ENCODE data around the gene AP3D1. TPM values are rescaled to one million over a fixed set of nuclear protein-coding genes. Genes with fewer than 3 reads are reported as not detected.

AP3D1 gene
- total and polyA plus RNA-seq, 9 of the 15 experiments (the other 6 are each of a cell fraction or from before 2014, with no cell fraction given) = 1.2 to 86.1 (median 35.9) TPM

- TF ChIP-seq TSHZ1 (CRISPR knock-in tag; IDR thresholded peaks at IDR 0.05) (no peak), HDAC3 (IDR thresholded peaks at IDR 0.05; ENCODE audit: borderline replicate concordance, partially characterized antibody) (no peak), DEAF1 (CRISPR knock-in tag; IDR thresholded peaks at IDR 0.05) (no peak), CCNT2 (IDR thresholded peaks at IDR 0.05; ENCODE audit: borderline replicate concordance, extremely low read depth, insufficient read length, low read depth, low read length) (peak; percentile 94), MTA3 (IDR thresholded peaks at IDR 0.05; ENCODE audit: borderline replicate concordance) (peak; percentile 100), ZC3H11A (IDR thresholded peaks at IDR 0.05; ENCODE audit: low read depth, low read length) (no peak), CC2D1A (IDR thresholded peaks at IDR 0.05) (no peak), ZNF511 (CRISPR knock-in tag; IDR thresholded peaks at IDR 0.05) (0 out of 2 replicates have a peak, but pooled peaks have one; percentile 49), DDX20 (tag; IDR thresholded peaks at IDR 0.05; ENCODE audit: low read depth) (no peak), RBFOX2 (IDR thresholded peaks at IDR 0.05; ENCODE audit: low read depth, low read length) (peak; percentile 92), PURB (CRISPR knock-in tag; IDR thresholded peaks at IDR 0.05; ENCODE audit: low read depth) (no peak), TCF7 (IDR thresholded peaks at IDR 0.05; ENCODE audit: borderline replicate concordance) (peak; percentile 11; the same call in 1 of the 2 replicates)
- TF ChIP-seq, protein P1, sequence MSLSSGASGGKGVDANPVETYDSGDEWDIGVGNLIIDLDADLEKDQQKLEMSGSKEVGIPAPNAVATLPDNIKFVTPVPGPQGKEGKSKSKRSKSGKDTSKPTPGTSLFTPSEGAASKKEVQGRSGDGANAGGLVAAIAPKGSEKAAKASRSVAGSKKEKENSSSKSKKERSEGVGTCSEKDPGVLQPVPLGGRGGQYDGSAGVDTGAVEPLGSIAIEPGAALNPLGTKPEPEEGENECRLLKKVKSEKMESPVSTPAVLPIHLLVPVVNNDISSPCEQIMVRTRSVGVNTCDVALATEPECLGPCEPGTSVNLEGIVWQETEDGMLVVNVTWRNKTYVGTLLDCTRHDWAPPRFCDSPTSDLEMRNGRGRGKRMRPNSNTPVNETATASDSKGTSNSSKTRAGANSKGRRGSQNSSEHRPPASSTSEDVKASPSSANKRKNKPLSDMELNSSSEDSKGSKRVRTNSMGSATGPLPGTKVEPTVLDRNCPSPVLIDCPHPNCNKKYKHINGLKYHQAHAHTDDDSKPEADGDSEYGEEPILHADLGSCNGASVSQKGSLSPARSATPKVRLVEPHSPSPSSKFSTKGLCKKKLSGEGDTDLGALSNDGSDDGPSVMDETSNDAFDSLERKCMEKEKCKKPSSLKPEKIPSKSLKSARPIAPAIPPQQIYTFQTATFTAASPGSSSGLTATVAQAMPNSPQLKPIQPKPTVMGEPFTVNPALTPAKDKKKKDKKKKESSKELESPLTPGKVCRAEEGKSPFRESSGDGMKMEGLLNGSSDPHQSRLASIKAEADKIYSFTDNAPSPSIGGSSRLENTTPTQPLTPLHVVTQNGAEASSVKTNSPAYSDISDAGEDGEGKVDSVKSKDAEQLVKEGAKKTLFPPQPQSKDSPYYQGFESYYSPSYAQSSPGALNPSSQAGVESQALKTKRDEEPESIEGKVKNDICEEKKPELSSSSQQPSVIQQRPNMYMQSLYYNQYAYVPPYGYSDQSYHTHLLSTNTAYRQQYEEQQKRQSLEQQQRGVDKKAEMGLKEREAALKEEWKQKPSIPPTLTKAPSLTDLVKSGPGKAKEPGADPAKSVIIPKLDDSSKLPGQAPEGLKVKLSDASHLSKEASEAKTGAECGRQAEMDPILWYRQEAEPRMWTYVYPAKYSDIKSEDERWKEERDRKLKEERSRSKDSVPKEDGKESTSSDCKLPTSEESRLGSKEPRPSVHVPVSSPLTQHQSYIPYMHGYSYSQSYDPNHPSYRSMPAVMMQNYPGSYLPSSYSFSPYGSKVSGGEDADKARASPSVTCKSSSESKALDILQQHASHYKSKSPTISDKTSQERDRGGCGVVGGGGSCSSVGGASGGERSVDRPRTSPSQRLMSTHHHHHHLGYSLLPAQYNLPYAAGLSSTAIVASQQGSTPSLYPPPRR (CRISPR knock-in tag; IDR thresholded peaks at IDR 0.05; ENCODE audit: borderline replicate concordance) = 0 out of 2 replicates have a peak, but pooled peaks have one; percentile 21
- TF ChIP-seq, protein P2, sequence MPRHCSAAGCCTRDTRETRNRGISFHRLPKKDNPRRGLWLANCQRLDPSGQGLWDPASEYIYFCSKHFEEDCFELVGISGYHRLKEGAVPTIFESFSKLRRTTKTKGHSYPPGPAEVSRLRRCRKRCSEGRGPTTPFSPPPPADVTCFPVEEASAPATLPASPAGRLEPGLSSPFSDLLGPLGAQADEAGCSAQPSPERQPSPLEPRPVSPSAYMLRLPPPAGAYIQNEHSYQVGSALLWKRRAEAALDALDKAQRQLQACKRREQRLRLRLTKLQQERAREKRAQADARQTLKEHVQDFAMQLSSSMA (CRISPR knock-in tag; IDR thresholded peaks at IDR 0.05) = peak; percentile 81; the same call in 1 of the 2 replicates
Observed at GRCh38 chr19:2050991-2051772, 100.2 kb downstream of the AP3D1 start, which contains the start of gene MKNK2 (continued).
